T-helper 2 cell treated with Interferon-gamma antibody and Interleukin-4, amounts not matched to agents 100 ng/mL and 5 ng/mL, for 36 hours (primary cell): ENCODE measurements around the gene RPL14. TPM values are rescaled to one million over a fixed set of nuclear protein-coding genes. Genes with fewer than 3 reads are reported as not detected.
"Not testable (repeated sequence)": the region's sequence is repeated elsewhere in the genome, so short reads cannot be mapped to it uniquely, and the experiment has no call there.

Source experiments
- intact Hi-C: fragments of 100-400 bp; cut with micrococcal nuclease; formaldehyde crosslinking; loops from one replicate; pipeline ENCODE4 v1.15.1; 2023
- total RNA-seq: library from RNA; stranded (reverse); gene quantifications from 2 replicates; pipeline ENCODE4 v1.2.3, GENCODE V29; 2022

The RPL14 gene
- total RNA-seq, result 2,187 and 2,192 TPM in 2 replicates

DNA sequence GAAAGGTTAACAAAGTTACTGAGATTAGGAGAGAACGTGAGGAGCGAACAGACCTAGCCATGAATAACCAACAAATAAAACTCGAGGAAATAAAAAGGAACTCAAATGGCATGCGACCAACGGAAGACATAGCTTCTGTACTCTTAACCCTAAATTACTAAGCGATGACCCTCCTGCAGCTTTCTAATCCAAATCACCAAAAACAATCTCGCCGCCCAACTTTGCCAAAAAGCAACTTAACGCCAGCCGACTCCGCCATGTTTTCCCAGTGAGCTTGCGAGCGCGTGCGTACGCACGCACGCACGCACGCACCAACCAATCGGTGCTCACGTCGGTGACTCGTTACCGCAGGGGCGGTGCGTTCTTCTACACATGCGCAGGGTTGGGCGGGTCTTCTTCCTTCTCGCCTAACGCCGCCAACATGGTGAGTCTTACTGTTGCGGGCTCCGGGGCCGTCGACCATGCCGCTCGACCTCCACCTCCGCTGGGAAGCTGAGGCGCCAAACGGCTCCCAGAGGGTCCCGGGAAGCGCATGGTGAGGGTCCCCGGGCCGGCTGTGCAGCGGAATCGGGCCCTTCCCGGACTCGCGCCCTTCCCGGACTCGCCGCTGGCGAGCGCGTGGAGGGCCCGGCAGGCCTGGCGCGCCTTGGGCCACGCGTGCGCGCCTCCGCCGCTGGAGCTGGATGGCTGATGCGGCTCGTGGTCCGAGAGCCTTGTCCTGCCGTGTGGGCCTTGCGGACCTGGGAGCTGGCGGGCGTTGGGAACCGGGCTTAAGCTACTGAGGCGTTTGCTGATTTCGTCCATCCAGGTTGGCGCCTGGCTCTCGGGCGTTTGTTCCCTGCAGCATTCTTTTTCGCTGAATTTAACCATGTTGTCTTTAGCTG lies at the start of gene RPL14:
Gene RPL14 (plus strand): TSS at position 400 of the 884 bp plus-strand sequence. CDS start 133 bp downstream, at position 533.
- intact Hi-C loops, result loop anchor here (1.0 to 10.0 kb wide), 5 partner anchors 20 to 1555 kb away; partner anchors contain the start of genes EIF1B, RPSA, ZNF619 and ZNF621

DNA sequence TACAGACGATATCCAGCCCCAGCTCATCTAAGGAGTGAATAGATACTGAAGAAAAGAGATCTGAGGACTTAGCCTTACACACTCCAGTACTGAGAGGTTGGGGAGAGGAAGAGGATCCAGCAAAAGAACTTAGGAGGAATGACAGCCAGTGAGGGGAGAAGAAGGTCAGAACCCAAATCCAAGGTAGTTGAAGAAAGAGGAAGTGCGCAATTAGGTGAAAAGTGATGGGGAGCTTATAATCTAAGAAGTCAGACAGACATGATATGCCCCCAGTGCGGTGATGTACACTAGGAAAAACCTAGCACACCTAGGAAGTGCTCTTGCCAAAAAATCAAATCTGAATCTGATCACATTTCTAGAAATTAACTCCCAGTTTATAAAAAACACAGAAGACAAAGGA lies 49.5 kb upstream of the RPL14 start:
- intact Hi-C loops, result no loop called here

DNA sequence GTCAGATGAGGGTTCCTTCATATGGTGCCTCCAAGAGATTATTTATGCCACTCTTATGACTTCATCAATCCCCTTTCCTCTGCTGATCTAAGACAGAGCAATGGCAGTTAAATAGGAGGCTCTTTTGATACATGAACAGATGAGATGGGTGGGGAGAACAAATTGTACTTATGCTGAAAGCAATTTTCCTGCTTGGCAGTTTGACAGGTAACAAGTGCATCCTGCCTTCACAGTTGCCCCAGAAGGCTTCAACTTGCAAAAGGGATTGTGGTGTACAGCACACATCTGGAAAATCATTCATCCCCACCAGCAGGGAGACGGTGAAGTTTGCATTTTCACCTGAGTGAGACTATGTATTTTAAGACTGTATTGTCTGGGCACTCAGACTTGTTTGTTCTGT lies 42.9 kb upstream of the RPL14 start:
- intact Hi-C loops, result no loop called here

GRCh38 chr3:40417845-40418543 lies 39.1 kb upstream of the RPL14 start:
- intact Hi-C loops, result no loop called here

- intact Hi-C loops, result no loop called here
These were observed 34.3 kb upstream of the RPL14 start for GRCh38 chr3:40422861-40423260.

DNA sequence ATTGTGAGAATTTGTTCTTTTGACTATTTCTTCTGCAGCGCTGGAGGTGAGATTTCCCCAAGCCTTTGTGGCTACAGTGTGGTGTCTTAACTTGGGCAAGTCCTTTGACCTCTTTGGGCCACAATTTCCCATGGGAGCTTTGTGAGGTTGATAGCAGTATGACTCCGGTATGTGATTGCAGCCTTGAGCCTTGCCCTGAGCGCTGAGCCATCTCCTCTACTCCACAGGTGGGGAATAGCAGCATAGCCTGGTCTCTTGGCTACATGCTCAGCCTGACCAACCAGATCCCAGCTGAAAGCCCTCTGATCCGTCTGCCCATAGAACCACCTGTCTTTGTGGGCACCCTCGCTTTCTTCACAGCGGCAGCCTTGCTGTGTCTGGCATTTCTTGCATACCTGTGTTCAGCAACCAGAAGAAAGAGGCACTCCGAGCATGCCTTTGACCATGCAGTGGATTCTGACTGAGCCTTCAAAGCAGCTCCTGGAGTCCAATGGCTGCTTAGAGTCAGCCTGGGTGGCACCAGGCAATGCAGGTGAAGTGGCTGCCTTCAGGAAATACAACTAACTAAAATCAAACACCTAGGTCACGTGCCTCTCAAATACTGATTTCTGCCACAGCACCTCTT lies 30.0 kb upstream of the RPL14 start:
- intact Hi-C loops, result no loop called here

GRCh38 chr3:40432793-40433192 lies 24.3 kb upstream of the RPL14 start:
- intact Hi-C loops, result no loop called here

DNA sequence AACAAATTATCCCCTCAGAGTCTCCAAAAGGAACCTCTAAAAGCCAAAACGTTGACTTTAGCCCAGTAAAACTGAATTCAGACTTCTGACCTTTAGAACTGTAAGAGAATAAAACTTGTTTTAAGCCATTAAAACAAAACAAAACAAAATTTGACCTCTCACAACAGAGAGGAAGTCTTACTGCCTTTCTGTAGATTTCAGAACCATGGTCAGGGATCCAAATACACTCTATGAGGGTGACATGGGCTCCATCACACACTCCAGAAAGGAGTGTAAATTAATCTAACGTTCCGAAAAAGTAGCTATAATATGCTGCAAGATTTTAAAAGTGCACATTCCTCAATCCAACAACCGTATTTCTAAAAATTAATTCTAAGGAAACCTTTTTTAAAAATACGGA lies 19.2 kb upstream of the RPL14 start:
- intact Hi-C loops, result no loop called here

DNA sequence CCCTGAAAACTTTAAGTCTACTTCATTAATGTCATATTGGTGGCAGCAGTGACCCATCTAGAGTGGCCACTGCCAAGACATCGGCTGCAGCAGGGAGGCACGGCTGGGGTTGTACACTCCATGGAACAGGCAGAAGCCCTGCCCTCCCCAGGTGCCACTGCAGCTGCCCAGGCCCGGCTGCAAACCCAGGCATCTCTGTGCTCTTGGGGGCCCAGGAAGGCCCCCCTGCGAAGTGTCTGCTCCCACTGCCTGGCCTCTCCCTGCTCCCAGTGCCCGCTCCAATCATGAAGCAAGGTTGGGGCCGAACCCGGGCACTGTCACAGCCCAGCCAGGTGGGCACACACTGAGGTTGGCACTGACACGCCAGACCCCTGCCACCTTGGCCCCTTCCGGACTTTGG lies 12.1 kb upstream of the RPL14 start:
- intact Hi-C loops, result no loop called here

GRCh38 chr3:40445880-40446279 lies 11.3 kb upstream of the RPL14 start:
- intact Hi-C loops, result no loop called here

- intact Hi-C loops, result loop anchor here (10.0 kb wide), 1 partner anchor 1046 kb away; the partner anchor contains the start of gene RPSA
These were observed 6.7 kb upstream of the RPL14 start for GRCh38 chr3:40450438-40450837.

GRCh38 chr3:40451551-40451950 lies 5.6 kb upstream of the RPL14 start:
- intact Hi-C loops, result loop anchor here (10.0 kb wide), 1 partner anchor 1047 kb away; the partner anchor contains the start of gene RPSA

DNA sequence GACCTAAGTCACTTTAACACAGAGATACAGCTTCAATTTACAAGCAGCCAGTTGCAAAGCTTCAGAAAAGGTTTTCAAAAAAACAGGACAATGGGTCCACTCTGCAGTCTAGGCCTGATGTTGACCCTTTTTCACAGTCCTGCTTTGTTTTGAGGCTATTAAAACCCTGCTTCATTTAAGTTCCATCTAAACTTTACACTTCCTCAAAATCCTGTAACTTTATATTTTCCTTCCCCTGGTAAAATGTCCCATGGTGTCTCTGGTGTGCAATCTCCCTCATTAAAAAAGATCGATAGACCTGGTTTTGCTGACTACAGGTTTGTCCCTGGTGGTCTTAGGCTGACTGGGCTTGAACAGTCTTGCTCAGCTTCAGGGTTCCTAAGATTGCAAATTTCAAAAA lies 5.1 kb upstream of the RPL14 start:
- intact Hi-C loops, result loop anchor here (2.0 to 10.0 kb wide), 3 partner anchors 55 to 1047 kb away; partner anchors contain the start of genes CTNNB1, RPSA and ZNF620

DNA sequence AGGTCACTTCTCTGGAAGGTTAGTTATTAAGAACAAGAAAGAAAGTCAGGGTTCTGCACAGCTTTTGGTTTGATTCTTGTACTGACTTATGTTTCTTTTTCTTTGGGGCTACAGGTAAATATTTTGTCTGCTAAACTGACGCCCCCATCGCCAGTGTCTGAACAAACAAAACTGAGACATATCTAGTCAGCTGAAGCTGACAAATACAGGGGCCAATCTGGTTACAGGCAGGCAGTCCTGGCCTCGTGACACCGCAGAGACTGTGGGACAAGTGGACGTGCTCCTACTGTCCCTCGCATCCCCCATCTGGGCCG lies 4.6 kb upstream of the RPL14 start:
- intact Hi-C loops, result loop anchor here (2.0 to 10.0 kb wide), 3 partner anchors 54 to 1048 kb away; partner anchors contain the start of genes CTNNB1, RPSA and ZNF620

DNA sequence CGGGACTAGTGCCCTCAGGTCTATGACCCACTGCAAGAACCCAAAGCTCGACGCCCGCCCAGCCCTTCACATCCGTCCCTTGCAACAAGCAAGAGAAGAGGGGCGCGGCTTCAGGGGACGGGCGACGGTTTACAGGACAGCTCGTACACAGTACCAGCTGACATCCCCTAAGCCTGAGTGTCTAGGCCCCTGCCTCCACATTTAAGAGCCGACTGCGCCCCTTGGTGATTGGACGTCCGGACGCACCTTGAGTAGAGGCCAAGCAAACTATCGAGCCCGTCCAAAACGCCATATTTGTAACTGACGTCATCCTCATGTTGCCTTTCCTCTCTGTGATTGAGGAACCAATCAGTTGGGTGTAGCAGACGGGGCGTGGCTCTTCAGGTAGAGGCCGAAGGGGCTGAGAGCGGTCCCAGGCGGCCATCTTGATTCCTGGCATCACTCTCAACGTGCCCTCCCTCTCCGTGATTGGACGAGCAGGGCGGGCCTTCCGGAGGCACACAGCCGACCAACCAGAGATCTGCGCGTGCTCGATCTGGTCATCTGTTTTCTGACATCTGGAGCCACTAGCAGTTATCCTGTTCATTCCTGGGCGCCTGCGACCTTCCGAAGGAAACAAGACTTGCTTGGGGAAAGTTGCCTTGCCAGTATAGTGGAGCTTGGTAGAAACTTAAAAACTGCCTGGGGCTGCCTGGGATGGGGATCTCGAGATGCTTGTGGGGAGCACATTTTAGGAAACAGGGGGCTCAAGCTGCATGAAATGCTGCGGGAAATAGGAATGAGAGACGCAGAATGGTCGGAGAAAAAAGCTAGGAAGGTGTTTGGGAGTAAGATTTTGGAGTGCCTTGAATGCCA lies 4.0 kb upstream of the RPL14 start:
- intact Hi-C loops, result loop anchor here (1.0 to 10.0 kb wide), 7 partner anchors 24 to 1509 kb away; partner anchors contain the start of genes CTNNB1, EIF1B, RPSA and ULK4

- intact Hi-C loops, result loop anchor here (1.0 to 10.0 kb wide), 7 partner anchors 23 to 1508 kb away; partner anchors contain the start of genes CTNNB1, EIF1B, RPSA and ULK4
These were observed 3.2 kb upstream of the RPL14 start for GRCh38 chr3:40453933-40454332.

DNA sequence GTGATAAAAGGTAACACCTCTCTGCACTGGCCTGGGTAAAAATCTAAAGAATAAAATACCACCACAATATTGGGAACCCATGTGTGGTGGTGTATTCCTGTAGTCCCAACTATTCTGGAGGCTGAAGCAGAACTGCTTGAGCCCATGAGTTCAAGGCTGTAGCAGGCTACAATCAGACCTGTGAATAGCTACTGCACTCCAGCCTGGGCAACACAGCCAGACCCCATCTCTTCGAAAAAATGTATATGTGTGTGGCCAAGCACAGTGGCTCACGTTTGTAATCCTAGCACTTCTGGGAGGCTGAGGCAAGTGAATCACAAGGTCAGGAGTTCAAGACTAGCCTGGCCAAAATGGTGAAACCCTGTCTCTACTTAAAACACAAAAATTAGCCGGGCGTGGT lies 1.8 kb upstream of the RPL14 start:
- intact Hi-C loops, result loop anchor here (5.0 to 10.0 kb wide), 2 partner anchors 1051 to 1557 kb away; partner anchors contain the start of gene RPSA

DNA sequence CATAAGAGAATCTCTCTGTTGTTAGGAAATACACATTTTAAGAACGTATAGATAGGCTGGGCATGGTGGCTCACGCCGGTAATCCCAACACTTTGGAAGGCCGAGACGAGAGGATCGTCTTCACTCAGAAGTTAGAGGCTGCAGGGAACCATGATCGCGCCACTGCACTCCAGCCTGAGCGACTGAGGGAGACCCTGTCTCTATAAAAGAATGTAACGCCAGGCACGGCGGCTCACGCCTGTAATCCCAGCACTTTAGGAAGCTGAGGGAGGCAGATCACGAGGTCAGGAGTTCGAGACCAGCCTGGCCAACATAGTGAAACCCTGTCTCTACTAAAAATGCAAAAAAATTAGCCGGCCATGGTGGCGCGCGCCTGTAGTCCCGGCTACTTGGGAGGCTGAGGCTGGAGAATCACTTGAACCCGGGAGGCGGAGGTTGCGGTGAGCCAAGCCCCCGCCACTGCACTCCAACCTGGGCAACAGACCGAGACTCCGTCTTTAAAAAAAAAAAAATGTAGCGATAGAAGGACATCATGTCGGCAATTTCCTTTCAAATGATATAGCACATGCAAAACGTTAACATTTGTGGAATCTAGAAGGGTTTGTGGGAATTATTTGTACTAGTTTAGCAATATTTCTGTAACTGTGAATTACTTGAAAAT lies 730 bp upstream of the RPL14 start:
- intact Hi-C loops, result loop anchor here (5.0 to 10.0 kb wide), 2 partner anchors 1052 to 1556 kb away; partner anchors contain the start of gene RPSA

DNA sequence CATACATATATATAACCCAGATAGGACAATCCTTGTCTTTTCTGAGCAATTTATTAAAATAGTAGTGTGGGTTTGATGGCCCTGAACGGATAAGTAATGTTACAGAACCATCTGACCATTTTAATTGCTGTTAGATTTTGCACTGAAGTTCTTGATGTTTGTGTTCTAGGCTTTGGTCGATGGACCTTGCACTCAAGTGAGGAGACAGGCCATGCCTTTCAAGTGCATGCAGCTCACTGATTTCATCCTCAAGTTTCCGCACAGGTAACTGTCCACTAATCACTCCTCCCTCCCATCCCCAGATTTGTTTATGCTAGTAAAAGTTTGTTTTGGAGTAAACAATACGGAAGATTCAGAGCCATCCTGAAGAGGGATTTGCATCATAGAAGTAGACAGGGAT lies 1.3 kb downstream of the RPL14 start:
- intact Hi-C loops, result loop anchor here (5.0 to 10.0 kb wide), 2 partner anchors 1054 to 1554 kb away; partner anchors contain the start of gene RPSA

- intact Hi-C loops, result not testable (repeated sequence)
These were observed 3.3 kb downstream of the RPL14 start for GRCh38 chr3:40460481-40460880.
